A172 (cell line): Measurements from ENCODE around the gene TXNDC16. TPM values are rescaled to one million over a fixed set of nuclear protein-coding genes. Genes with fewer than 3 reads are reported as not detected.

ENCODE experiments used
- DNase-seq: peaks from one replicate; pipeline ENCODE4 v3.0.0-alpha.2; 2015; ENCODE audit warnings: low spot score
- total RNA-seq: library from RNA; depleted of rRNA; stranded (reverse); fragments of >200 nt; shearing (Covaris generic); gene quantifications from 2 replicates; pipeline ENCODE4 v1.2.3, GENCODE V29; 2014; rRNA removed

Gene TXNDC16
- total RNA-seq, 1 experiment from 2014 or later, result 5.4 TPM

DNA sequence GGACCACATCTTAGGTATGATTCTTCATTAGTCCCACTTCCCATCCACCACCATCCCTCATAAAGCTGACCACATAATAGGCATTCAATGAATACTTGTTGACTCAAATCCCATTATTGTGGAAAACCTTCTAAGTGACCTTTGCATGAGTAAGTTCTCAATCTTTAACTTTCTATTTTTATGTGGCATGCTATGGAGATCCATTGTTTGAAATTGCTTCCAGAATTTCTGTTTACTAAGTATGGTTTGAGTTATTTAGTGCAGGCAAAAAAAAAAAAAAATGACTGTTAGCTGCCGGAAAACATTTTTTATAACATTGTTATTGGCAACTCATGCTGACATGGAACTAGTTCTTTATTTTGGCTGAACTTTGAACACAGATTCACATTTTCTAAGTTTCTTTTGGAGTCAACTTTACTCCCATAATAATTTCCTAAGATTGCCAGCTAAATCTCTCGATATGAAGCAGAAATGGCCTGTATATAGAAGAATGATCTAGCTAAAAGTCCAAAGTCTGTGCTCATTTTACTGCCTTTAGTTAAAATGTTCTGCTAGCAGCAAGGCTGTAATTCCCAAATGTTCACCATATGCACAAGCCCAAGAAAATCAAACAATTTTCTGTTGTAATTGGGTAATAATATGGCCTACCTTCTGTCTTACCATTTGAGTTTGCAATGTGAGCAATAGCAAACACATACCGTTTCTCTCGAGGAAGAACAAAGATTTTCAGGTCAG, 160.3 kb downstream of the TXNDC16 start:
- DNase-seq, result peak; percentile 26

Other genes starting within 250 kb of the TXNDC16 start
- 0.12 TPM in 1 of 2 replicates, not detected in the other for gene PTGER2, start 238.2 kb downstream of the TXNDC16 start, total RNA-seq
- gene GPR137C, start 331 bp upstream of the TXNDC16 start, total RNA-seq, result 0.76 and 0.91 TPM in 2 replicates
- 38.9 and 49.2 TPM in 2 replicates for gene ERO1A, start 143.1 kb upstream of the TXNDC16 start, total RNA-seq
- 150 and 171 TPM in 2 replicates for gene PSMC6, start 154.7 kb upstream of the TXNDC16 start, total RNA-seq
- 12.3 and 12.7 TPM in 2 replicates for gene STYX, start 177.7 kb upstream of the TXNDC16 start, total RNA-seq
- 21.3 and 78.2 TPM in 2 replicates for gene GNPNAT1, start 239.1 kb upstream of the TXNDC16 start, total RNA-seq